ENCODE measurements around the gene TENM4. TPM values are rescaled to one million over a fixed set of nuclear protein-coding genes. Genes with fewer than 3 reads are reported as not detected.

Gene TENM4
- total RNA-seq, 1 experiment from 2014 or later = 25.0 TPM

GRCh38 chr11:78986305-78986704 lies 454.5 kb downstream of the TENM4 start (continued):
- TF ChIP-seq, protein P1, sequence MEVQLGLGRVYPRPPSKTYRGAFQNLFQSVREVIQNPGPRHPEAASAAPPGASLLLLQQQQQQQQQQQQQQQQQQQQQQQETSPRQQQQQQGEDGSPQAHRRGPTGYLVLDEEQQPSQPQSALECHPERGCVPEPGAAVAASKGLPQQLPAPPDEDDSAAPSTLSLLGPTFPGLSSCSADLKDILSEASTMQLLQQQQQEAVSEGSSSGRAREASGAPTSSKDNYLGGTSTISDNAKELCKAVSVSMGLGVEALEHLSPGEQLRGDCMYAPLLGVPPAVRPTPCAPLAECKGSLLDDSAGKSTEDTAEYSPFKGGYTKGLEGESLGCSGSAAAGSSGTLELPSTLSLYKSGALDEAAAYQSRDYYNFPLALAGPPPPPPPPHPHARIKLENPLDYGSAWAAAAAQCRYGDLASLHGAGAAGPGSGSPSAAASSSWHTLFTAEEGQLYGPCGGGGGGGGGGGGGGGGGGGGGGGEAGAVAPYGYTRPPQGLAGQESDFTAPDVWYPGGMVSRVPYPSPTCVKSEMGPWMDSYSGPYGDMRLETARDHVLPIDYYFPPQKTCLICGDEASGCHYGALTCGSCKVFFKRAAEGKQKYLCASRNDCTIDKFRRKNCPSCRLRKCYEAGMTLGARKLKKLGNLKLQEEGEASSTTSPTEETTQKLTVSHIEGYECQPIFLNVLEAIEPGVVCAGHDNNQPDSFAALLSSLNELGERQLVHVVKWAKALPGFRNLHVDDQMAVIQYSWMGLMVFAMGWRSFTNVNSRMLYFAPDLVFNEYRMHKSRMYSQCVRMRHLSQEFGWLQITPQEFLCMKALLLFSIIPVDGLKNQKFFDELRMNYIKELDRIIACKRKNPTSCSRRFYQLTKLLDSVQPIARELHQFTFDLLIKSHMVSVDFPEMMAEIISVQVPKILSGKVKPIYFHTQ (CRISPR knock-in tag; IDR thresholded peaks at IDR 0.05) = no peak
- TF ChIP-seq SOX15 (CRISPR knock-in tag; IDR thresholded peaks at IDR 0.05) (no peak), RELA (CRISPR knock-in tag; IDR thresholded peaks at IDR 0.05; ENCODE audit: borderline replicate concordance) (no peak), SMAD4 (CRISPR knock-in tag; IDR thresholded peaks at IDR 0.05) (no peak), FOXK1 (CRISPR knock-in tag; IDR thresholded peaks at IDR 0.05) (no peak), ZNF512 (CRISPR knock-in tag; IDR thresholded peaks at IDR 0.05; ENCODE audit: borderline replicate concordance) (no peak)
- TF ChIP-seq, protein P2, sequence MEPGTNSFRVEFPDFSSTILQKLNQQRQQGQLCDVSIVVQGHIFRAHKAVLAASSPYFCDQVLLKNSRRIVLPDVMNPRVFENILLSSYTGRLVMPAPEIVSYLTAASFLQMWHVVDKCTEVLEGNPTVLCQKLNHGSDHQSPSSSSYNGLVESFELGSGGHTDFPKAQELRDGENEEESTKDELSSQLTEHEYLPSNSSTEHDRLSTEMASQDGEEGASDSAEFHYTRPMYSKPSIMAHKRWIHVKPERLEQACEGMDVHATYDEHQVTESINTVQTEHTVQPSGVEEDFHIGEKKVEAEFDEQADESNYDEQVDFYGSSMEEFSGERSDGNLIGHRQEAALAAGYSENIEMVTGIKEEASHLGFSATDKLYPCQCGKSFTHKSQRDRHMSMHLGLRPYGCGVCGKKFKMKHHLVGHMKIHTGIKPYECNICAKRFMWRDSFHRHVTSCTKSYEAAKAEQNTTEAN (CRISPR knock-in tag; IDR thresholded peaks at IDR 0.05) = no peak

- ATAC-seq = no peak
- POLR2A ChIA-PET = no interaction called here
- Mint-ChIP-seq H3K27ac (no peak overlapping the region), H3K4me1 (peaks cover 4% of the 10 kb centered on the region; the same call in 1 of the 2 replicates), H3K9me3 (no peaks in the 10 kb centered on the region), H3K36me3 (no peaks in the 10 kb centered on the region), H3K27me3 (ENCODE audit: low read depth) (no peaks in the 10 kb centered on the region), H3K4me3 (no peak overlapping the region)
- CTCF ChIA-PET = no interaction called here
- DNase-seq (ENCODE audit: low spot score) = no peak
- TF ChIP-seq HMGA2 (CRISPR knock-in tag; IDR thresholded peaks at IDR 0.05) = no peak
- TF ChIP-seq RELA (CRISPR knock-in tag; IDR thresholded peaks at IDR 0.05; ENCODE audit: borderline replicate concordance) = no peak
- no peak for TF ChIP-seq TEAD4 (CRISPR knock-in tag; IDR thresholded peaks at IDR 0.05)
- no peak for TF ChIP-seq FOXP1 (CRISPR knock-in tag; IDR thresholded peaks at IDR 0.05; ENCODE audit: borderline replicate concordance)
- no peak for TF ChIP-seq NR3C1 (CRISPR knock-in tag; conservative IDR thresholded peaks at IDR 0.05; ENCODE audit: low read depth)
- no peak for TF ChIP-seq GRHL2 (CRISPR knock-in tag; IDR thresholded peaks at IDR 0.05; ENCODE audit: insufficient replicate concordance, severe bottlenecking)
- no peak for TF ChIP-seq CDX4 (CRISPR knock-in tag; IDR thresholded peaks at IDR 0.05; ENCODE audit: borderline replicate concordance)
- TF ChIP-seq, protein P3, sequence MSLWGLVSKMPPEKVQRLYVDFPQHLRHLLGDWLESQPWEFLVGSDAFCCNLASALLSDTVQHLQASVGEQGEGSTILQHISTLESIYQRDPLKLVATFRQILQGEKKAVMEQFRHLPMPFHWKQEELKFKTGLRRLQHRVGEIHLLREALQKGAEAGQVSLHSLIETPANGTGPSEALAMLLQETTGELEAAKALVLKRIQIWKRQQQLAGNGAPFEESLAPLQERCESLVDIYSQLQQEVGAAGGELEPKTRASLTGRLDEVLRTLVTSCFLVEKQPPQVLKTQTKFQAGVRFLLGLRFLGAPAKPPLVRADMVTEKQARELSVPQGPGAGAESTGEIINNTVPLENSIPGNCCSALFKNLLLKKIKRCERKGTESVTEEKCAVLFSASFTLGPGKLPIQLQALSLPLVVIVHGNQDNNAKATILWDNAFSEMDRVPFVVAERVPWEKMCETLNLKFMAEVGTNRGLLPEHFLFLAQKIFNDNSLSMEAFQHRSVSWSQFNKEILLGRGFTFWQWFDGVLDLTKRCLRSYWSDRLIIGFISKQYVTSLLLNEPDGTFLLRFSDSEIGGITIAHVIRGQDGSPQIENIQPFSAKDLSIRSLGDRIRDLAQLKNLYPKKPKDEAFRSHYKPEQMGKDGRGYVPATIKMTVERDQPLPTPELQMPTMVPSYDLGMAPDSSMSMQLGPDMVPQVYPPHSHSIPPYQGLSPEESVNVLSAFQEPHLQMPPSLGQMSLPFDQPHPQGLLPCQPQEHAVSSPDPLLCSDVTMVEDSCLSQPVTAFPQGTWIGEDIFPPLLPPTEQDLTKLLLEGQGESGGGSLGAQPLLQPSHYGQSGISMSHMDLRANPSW (CRISPR knock-in tag; conservative IDR thresholded peaks at IDR 0.05; ENCODE audit: low read depth) = no peak
- TF ChIP-seq, protein P4, sequence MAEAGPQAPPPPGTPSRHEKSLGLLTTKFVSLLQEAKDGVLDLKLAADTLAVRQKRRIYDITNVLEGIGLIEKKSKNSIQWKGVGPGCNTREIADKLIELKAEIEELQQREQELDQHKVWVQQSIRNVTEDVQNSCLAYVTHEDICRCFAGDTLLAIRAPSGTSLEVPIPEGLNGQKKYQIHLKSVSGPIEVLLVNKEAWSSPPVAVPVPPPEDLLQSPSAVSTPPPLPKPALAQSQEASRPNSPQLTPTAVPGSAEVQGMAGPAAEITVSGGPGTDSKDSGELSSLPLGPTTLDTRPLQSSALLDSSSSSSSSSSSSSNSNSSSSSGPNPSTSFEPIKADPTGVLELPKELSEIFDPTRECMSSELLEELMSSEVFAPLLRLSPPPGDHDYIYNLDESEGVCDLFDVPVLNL (CRISPR knock-in tag; IDR thresholded peaks at IDR 0.05; ENCODE audit: borderline replicate concordance, low read depth) = no peak
- no peak for TF ChIP-seq CREM (CRISPR knock-in tag; IDR thresholded peaks at IDR 0.05)
- TF ChIP-seq FOXJ3 (CRISPR knock-in tag; IDR thresholded peaks at IDR 0.05; ENCODE audit: borderline replicate concordance) = no peak
- TF ChIP-seq, protein P5, sequence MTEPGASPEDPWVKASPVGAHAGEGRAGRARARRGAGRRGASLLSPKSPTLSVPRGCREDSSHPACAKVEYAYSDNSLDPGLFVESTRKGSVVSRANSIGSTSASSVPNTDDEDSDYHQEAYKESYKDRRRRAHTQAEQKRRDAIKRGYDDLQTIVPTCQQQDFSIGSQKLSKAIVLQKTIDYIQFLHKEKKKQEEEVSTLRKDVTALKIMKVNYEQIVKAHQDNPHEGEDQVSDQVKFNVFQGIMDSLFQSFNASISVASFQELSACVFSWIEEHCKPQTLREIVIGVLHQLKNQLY (CRISPR knock-in tag; IDR thresholded peaks at IDR 0.05) = no peak
- TF ChIP-seq, protein P6, sequence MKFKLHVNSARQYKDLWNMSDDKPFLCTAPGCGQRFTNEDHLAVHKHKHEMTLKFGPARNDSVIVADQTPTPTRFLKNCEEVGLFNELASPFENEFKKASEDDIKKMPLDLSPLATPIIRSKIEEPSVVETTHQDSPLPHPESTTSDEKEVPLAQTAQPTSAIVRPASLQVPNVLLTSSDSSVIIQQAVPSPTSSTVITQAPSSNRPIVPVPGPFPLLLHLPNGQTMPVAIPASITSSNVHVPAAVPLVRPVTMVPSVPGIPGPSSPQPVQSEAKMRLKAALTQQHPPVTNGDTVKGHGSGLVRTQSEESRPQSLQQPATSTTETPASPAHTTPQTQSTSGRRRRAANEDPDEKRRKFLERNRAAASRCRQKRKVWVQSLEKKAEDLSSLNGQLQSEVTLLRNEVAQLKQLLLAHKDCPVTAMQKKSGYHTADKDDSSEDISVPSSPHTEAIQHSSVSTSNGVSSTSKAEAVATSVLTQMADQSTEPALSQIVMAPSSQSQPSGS (CRISPR knock-in tag; IDR thresholded peaks at IDR 0.05; ENCODE audit: borderline replicate concordance, low read depth) = no peak
- TF ChIP-seq ZNF423 (CRISPR knock-in tag; IDR thresholded peaks at IDR 0.05) = no peak
- no peak for TF ChIP-seq ZNF263 (CRISPR knock-in tag; IDR thresholded peaks at IDR 0.05; ENCODE audit: low read depth)
- TF ChIP-seq NFATC4 (CRISPR knock-in tag; IDR thresholded peaks at IDR 0.05) = no peak
- TF ChIP-seq ZNF416 (CRISPR knock-in tag; IDR thresholded peaks at IDR 0.05) = no peak
- no peak for TF ChIP-seq OVOL2 (CRISPR knock-in tag; IDR thresholded peaks at IDR 0.05; ENCODE audit: borderline replicate concordance)
- no peak for TF ChIP-seq ZNF232 (CRISPR knock-in tag; IDR thresholded peaks at IDR 0.05)
These were observed 455.2 kb downstream of the TENM4 start for GRCh38 chr11:78985663-78986062.

Data from WTC11 (cell line).